AG09309 (cell line): ENCODE results near the gene GRK4.

Experiments used
- DNase-seq: peaks from one replicate; pipeline ENCODE4 v3.0.0-alpha.2; 2010; ENCODE audit warnings: low read depth
- H3K4me3 ChIP-seq: 2 replicates; pipeline ENCODE4 v1.5.1; 2011; ENCODE audit warnings: mild to moderate bottlenecking, low read depth, low read length, moderate library complexity; ENCODE audit not compliant: control insufficient read depth
- TF ChIP-seq, protein P1 (sequence below): IDR thresholded peaks from 2 replicates; pipeline ENCODE4 v1.5.1; 2011; ENCODE audit warnings: mild to moderate bottlenecking, low read depth, low read length, inconsistent platforms; ENCODE audit not compliant: insufficient read depth, control insufficient read depth; ENCODE audit errors: missing control alignments

Gene GRK4

DNA sequence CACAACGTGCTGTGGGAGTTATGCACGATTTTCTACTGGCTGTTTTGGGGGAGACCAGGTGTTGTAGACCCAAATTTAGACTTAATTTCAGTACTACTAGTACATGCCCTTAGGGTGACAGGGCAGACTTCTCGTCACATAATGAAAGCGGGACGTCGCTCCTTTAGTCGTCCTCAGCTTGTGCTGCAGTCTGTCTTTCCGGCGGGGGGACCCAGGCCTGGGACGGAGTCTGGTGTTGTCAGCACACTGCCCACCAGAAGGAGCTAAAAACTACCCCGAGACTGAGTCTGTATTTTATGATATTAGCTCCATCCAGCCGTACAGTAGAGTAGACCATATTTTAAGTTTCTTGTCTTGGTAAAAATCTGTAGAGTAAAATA lies 35.7 kb upstream of the GRK4 start:
- TF ChIP-seq, protein P1, sequence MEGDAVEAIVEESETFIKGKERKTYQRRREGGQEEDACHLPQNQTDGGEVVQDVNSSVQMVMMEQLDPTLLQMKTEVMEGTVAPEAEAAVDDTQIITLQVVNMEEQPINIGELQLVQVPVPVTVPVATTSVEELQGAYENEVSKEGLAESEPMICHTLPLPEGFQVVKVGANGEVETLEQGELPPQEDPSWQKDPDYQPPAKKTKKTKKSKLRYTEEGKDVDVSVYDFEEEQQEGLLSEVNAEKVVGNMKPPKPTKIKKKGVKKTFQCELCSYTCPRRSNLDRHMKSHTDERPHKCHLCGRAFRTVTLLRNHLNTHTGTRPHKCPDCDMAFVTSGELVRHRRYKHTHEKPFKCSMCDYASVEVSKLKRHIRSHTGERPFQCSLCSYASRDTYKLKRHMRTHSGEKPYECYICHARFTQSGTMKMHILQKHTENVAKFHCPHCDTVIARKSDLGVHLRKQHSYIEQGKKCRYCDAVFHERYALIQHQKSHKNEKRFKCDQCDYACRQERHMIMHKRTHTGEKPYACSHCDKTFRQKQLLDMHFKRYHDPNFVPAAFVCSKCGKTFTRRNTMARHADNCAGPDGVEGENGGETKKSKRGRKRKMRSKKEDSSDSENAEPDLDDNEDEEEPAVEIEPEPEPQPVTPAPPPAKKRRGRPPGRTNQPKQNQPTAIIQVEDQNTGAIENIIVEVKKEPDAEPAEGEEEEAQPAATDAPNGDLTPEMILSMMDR: no peak
- DNase-seq: no peak
- no peak overlapping the region for H3K4me3 ChIP-seq

GRCh38 chr4:2928242-2929176 lies 34.9 kb upstream of the GRK4 start:
- TF ChIP-seq, protein P1: no peak
- H3K4me3 ChIP-seq: no peak overlapping the region
- no peak for DNase-seq

- no peak for DNase-seq
- no peak overlapping the region for H3K4me3 ChIP-seq
- TF ChIP-seq, protein P1: no peak
These were observed 33.9 kb upstream of the GRK4 start for GRCh38 chr4:2929469-2929868.

DNA sequence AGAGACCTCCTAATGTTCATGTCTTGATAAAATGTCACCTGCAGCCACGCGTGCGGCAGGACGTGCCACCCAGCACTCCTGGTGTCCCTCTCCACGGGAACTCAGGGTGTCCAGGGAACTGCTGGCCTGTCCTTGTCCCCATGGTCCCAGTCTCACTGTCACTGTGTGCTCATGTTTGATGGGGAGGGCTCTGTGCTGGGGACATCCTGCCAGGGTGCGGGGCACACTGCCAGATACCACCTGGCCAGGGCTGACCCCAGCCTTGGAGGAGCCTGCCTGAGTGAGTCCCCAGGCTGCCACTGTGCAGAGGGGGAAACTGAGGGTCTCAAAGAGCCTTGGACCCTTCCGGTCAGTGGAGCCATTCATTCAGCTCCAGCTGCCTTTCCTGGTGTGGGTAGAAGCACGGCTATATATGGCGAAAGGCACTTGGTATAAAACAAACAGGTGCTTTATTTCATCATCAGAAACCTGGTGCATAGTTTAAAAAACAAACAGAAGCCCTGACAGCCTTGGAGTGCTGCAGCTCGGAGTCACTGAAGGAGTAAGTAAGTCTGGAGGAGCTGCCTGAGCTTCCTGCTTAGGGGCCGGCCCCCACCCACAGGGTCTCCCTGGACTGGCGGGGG lies 33.1 kb upstream of the GRK4 start:
- DNase-seq: no peak
- TF ChIP-seq, protein P1: no peak
- no peak overlapping the region for H3K4me3 ChIP-seq

DNA sequence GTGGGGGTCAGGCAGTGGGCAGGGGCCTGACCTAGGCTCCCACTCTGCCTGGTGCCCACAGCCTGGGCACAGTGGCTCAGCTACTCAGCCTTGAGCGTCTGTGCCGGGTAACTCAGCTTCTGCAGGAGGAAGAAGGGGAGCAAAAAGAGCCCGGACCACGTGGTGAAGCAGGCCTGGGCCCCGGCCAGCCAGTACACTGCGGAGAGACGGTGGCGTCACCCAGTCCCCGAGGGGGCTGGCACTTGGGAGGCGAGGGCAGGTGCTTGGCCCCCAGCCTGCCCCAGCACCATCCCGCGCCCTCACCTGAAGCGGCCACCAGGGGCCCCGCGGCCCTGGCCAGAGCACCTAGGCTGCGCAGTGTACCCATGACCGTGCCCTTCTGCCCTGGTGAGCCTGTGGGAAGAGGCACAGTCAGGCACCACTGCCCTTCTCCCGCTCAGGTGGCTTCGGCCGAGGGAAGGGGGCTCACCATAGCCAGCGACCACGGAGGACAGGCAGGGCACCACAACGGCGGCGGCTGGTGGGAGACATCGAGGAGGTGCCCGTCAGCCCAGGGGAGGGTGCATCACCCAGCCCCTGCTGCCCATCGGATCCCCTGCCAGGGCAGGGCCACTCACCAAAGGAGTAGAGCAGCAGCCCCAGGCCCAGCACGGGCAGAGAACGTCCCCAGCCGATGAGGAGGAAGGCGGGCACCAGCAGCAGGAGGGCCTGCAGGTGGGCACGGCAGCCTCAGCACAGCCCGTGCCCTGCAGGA lies 32.4 kb upstream of the GRK4 start:
- DNase-seq: no peak
- TF ChIP-seq, protein P1: peak; percentile 24
- H3K4me3 ChIP-seq: no peak overlapping the region

GRCh38 chr4:2931512-2932301 lies 31.7 kb upstream of the GRK4 start:
- no peak overlapping the region for H3K4me3 ChIP-seq
- TF ChIP-seq, protein P1: no peak
- DNase-seq: no peak
